MG63 (cell line): ENCODE data around the gene DPP9. TPM values are rescaled to one million over a fixed set of nuclear protein-coding genes. Genes with fewer than 3 reads are reported as not detected.
"Not testable (repeated sequence)": the region's sequence is repeated elsewhere in the genome, so short reads cannot be mapped to it uniquely, and the experiment has no call there.

Experiments used
- DNase-seq: peaks from one replicate; pipeline ENCODE4 v3.0.0-alpha.2; 2020
- H3K27me3 ChIP-seq: fragments of 250-450 bp; sonication (Bioruptor Pico); 2 replicates; pipeline ENCODE4 v1.5.1; 2020; ENCODE audit warnings: mild to moderate bottlenecking, moderate library complexity
- H3K36me3 ChIP-seq: fragments of 250-450 bp; sonication (Bioruptor Pico); 2 replicates; pipeline ENCODE4 v1.5.1; 2020; ENCODE audit warnings: mild to moderate bottlenecking, moderate library complexity
- H3K4me3 ChIP-seq: fragments of 250-450 bp; sonication (Bioruptor Pico); 2 replicates; pipeline ENCODE4 v1.5.1; 2020; ENCODE audit warnings: mild to moderate bottlenecking, moderate library complexity
- H3K9me3 ChIP-seq: fragments of 250-450 bp; sonication (Bioruptor Pico); 2 replicates; pipeline ENCODE4 v1.5.1; 2020; ENCODE audit warnings: mild to moderate bottlenecking, moderate library complexity
- total RNA-seq: library from RNA; depleted of rRNA; stranded (reverse); fragments of >200 nt; shearing (Covaris generic); gene quantifications from 2 replicates; pipeline ENCODE4 v1.2.3, GENCODE V29; 2014; ENCODE audit warnings: low replicate concordance

DPP9 gene
- total RNA-seq, 1 experiment from 2014 or later = 16.1 TPM

DNA sequence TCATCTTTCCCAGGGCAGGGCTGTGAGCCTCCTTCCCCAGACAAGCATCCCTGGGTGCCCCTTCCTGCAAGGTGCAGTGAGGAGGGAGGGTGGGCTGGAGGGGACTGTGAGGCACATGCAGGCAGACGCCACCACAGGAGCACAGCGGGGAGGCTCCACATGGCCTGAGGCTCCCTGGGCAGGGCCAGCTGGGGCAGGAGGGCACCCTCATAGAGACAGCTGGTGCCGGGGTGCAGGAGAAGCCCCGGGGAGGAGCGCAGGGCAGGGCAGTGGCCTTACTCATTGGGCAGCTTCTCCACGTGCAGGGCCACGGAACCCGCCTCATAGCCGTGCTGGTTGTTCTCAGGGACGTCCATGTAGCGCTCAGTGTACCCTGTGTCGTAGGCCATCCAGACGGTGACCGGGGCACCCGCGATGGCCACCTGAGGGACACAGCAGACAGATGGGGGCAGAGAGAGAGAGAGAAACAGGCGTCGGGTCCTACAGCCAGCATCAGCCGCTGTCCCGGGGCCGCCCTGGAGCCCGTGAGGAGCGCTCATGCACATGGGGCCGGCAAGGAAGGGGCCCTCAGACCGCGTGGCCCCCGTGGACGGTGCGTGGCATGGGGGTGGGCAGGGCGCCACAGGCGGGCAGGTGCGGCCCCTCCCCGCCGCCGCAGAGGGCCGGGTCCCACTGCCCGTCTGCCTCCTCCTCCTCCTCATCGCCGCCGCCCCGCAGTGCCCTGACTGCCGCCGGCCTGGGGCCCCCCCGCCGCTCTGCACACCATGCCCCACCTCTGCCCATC lies 41.0 kb downstream of the DPP9 start:
- DNase-seq = no peak
- no peaks in the 10 kb centered on the region for H3K27me3 ChIP-seq
- no peaks in the 10 kb centered on the region; the same call in 1 of the 2 replicates for H3K36me3 ChIP-seq
- no peak overlapping the region for H3K4me3 ChIP-seq
- H3K9me3 ChIP-seq = no peaks in the 10 kb centered on the region

DNA sequence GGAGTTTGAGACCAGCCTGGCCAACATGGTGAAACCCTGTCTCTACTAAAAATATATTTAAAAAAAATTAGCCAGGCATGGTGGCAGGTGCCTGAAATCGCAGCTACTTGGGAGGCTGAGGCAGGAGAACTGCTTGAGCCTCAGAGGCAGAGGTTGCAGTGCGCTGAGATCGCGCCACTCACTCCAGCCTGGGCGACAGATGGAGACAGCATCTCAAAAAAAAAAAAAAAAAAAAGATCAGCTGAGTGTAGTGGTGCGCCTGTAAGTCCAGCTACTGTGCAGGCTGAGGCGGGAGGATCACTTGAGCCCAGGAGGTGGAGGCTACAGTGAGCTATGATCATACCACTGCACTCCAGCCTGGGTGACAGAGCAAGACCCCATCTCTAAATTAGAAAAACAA lies 43.6 kb downstream of the DPP9 start:
- not testable (repeated sequence) for H3K36me3 ChIP-seq, H3K4me3 ChIP-seq, H3K27me3 ChIP-seq, H3K9me3 ChIP-seq, DNase-seq

DNA sequence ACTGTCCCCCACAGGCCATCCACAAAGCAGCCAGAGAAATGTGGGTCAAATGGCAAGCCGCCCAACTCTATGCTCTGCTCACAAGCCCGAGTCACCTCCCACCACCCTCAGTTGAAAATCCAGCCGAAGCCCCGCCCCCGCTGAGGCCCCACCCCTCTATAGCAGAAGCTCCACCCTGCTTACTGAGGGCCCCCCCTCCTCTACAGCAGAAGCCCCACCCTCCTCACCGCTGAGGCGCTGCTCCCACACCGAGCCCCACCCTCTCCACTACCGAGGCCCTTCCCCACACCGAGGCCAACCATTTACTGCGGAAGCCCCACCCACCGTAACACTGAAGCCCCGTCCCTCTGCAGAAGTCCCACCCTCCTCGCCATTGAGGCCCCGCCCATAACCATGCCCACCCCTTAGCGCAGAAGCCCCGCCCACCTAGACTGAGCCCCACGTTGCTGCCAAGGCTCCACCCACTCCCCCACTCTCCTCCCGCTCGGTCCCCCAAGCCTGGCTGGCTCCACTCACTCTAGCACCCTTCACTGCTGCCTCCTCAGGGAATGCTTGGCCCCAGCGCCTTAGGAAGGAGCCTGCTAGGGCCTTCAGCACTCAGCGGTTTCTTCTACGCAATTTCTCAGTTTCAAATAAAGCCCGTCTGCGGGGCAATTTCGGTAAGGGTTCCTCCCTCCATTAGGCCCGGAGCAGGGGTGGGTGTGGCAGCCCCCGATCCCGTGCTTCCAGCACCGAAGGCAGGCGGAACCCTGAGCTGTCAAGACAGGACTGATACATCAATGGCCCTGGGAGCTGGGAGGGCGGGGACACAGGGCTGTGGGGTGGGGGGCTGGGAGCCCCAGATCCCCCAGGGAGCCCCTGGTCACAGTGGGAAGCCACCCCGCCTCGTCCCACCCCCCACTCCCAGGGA lies 44.5 kb downstream of the DPP9 start:
- DNase-seq = no peak
- Histone ChIP-seq H3K27me3 (no peaks in the 10 kb centered on the region), H3K36me3 (no peaks in the 10 kb centered on the region; the same call in 1 of the 2 replicates), H3K4me3 (no peak overlapping the region), H3K9me3 (no peaks in the 10 kb centered on the region)

DNA sequence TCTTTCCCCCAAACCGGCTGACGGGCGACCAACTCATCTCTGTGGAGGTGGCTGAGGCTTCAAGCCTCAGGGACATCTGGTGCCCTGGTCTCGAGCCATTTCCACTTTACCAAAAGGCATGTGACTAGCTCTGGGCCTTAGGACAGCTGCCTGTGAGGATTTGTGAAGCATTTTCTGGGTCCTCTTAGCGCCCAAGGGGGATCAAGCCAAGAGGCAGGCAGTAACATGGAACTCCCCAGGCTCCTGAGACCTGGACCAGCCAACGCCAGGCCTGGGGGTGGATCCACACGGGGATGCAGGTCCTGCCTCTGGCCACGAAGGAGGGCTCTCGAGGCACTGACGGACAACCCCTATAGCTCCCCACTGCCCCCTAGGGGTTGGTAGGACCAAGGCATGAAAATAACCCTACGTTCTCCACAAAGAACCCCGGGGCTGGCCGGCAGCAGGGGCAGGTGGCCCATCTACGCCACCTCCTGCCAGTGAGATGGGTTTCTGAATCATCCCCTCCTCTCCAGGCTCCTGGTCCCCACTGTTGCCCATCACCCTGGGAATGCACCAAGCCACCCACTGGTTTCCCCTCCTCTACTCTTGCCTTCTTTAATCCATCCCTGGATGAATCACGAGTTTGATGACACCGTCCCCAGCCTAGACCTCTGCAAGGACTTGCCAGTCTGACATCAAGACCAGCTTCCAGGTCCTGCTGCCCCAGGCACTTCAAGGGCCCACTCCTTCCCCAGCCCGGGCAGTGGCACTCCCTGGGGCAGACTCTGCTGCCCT lies 46.5 kb downstream of the DPP9 start:
- DNase-seq = peak; percentile 26
- no peak overlapping the region for H3K4me3 ChIP-seq
- no peaks in the 10 kb centered on the region; the same call in 1 of the 2 replicates for H3K36me3 ChIP-seq
- H3K9me3 ChIP-seq = no peaks in the 10 kb centered on the region
- no peaks in the 10 kb centered on the region for H3K27me3 ChIP-seq

DNA sequence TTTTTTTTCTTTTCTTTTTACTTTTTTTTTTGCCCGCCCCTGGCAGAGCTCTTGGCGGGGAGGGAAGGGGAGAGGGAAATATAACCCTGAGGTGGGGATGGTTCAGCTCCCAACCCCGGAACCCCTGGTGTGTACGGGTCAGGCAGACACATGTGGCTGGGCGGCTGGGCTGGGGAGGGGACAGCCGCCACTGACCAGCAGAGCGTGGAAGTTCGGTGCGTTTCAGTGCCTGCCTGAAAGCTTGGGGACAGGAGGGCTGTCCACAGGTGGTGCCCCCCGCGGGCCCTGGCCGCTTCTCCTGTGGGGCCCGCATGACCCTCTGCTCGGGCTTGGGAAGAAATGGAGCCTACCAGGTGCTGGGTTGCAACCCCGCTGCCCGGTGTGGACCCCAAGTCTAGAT lies 48.3 kb downstream of the DPP9 start:
- DNase-seq = no peak

DNA sequence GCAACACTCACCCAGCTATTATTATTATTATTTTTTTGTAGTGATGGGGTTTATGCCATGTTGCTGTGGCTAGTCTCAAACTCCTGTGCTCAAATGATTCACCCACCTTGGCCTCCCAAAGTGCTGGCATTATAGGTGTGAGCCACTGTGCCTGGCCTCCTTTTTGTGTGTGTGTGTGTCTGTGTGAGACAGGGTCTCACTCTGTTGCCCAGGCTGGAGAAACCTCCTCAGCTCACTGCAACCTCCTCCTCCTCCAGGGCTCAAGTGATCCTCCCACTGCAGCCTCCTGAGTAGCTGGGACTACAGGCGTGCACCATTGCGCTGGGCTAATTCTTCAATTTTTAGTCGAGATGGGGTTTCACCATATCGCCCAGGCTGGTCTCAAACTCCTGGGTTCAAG lies 49.9 kb downstream of the DPP9 start:
- Histone ChIP-seq H3K36me3 (peaks cover 4% of the 10 kb centered on the region; the same call in 1 of the 2 replicates), H3K4me3 (no peak overlapping the region), H3K27me3 (no peaks in the 10 kb centered on the region), H3K9me3 (no peaks in the 10 kb centered on the region)
- DNase-seq = no peak

More for the DNA sequence above, 48.3 kb downstream of the DPP9 start:
- H3K36me3 ChIP-seq = no peaks in the 10 kb centered on the region; the same call in 1 of the 2 replicates
- H3K9me3 ChIP-seq = no peaks in the 10 kb centered on the region
- H3K27me3 ChIP-seq = no peaks in the 10 kb centered on the region
- H3K4me3 ChIP-seq = no peak overlapping the region

DNA sequence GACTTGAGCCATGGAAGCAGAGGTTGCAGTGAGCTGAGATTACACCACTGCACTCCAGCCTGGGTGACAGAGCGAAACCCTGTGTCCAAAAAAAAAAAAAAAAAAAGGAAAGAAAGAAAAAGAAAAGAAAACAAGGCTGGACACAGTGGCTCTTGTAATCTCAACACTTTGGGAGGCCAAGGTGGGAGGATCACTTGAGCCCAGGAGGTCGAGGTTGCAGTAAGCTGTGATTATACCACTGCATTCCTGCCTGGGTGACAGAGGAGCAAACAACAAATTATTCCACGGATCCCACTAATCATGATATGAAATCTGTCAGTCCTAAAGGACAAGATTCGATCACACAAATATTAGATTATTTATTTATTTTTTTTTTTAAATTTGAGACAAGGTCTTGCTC lies 50.4 kb downstream of the DPP9 start:
- H3K36me3 ChIP-seq = peaks cover 8% of the 10 kb centered on the region
- no peak overlapping the region for H3K4me3 ChIP-seq
- no peaks in the 10 kb centered on the region for H3K9me3 ChIP-seq
- DNase-seq = no peak
- no peaks in the 10 kb centered on the region for H3K27me3 ChIP-seq

DNA sequence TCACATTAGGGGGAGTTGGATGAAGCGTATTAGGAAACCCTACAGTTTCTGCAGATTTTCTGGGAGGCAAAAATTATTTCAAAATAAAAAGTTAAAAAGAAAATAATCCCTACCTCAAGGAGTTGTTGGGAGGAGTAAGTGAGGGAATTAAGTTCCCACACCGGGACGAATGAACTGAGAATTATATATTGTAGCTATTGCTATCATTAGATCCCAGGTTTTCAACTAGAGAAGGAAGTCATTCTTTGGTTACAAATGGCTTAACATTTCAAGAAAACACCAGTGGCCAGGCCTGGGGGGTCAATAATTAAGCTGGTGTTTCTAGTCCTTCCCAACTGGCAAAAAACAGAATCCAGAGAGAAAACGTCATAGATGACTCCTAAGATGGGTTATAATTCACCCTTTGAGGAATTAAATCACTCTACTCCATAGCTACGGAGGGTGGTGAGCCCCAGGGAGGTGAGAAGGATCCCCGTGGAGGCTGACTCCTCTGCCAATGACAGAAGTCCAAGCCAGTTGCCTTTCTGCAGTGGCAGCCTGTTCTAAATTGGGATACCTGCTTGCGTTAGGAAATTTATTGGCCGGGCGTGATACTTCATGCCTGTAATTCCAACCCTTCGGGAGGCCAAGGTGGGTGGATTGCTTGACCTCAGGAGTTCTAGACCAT lies 52.3 kb downstream of the DPP9 start:
- no peak overlapping the region for H3K4me3 ChIP-seq
- no peak for DNase-seq
- H3K36me3 ChIP-seq = peaks cover 18% of the 10 kb centered on the region
- H3K9me3 ChIP-seq = no peaks in the 10 kb centered on the region
- H3K27me3 ChIP-seq = no peaks in the 10 kb centered on the region

DNA sequence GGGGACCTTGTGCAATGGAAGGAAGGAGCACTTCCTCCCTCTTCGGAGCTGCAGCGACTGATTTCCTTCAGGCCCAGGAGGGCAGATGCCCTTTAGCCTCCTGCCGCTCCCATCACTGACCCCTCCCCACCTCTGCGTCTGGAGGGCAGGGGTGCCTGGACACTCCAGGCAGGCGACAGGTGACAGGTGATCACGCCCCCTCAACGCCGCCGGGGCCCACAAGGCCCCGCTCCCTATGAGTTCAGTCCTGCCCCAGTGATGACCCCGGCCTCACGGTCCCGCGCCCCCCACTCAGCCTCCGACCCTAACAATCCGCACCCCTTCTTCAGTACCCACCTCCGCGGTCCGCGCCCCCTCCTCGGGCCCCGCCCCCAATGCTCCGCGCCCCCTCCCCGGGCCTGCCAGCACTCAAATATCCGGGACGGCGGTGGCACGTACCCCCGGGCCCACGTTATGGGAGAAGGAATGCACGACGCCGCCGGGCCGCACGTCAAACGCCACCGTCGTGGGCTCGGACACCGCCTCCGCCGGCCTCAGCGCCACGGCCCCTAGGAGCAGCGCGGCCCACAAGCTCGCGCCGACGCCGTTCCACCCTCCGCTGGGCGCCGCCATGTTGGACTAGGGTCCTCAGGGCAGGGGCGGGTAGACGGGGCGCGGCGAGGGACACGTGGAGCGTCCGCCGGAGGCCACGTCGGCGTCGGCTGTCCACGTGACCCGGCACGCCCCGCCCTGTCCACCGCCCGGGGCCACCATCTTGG lies 53.7 kb downstream of the DPP9 start, which contains the start of gene MYDGF:
MYDGF (minus strand) TSS at position 620 of the 758 bp plus-strand sequence; CDS start at position 612, 8 bp downstream.
- DNase-seq = peak; percentile 87
- Histone ChIP-seq H3K9me3 (no peaks in the 10 kb centered on the region), H3K36me3 (peaks cover 18% of the 10 kb centered on the region), H3K27me3 (no peaks in the 10 kb centered on the region), H3K4me3 (peak within 1 kb of the TSS; percentile 71)

DNA sequence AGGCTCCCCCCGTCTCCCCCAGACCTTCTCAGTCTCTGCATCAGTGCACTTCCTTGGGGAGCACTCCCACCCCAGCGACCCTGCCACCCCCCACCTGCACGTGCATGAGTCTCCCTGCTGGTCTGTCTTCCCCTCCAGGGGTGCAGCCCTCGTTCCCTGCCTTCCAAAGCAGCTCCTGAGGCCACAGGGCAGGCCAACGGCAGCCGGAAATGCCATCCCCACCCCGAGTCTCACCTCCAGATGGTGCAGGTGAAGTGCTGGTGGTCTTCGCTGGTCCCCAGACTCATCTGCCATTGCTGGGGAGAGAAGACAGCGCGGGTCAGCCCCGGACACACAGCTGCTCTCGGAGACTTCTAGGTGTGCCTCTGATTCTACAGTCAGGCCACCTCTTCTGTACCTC lies 59.0 kb downstream of the DPP9 start:
- peaks cover 19% of the 10 kb centered on the region for H3K36me3 ChIP-seq
- H3K4me3 ChIP-seq = no peak overlapping the region
- H3K9me3 ChIP-seq = no peaks in the 10 kb centered on the region
- H3K27me3 ChIP-seq = no peaks in the 10 kb centered on the region
- DNase-seq = no peak

DNA sequence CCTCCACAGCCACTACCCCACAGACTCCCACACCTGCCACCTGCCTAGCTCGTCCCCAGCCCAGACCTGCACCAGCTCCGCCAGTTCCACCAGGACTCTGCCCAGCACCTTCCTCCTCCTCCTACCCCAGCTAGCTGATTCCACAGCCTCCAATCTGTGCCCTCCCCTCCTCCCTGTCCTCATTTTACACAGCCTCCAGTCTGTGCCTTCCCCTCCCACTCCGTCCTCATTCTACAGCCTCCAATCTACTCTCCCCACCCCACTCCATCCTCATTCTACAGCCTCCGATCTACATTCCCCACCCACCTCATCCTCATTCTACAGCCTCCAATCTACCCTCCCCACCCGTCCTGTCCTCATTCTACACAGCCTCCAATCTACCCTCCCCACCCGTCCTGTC lies 60.8 kb downstream of the DPP9 start:
- DNase-seq = no peak
- peaks cover 11% of the 10 kb centered on the region for H3K36me3 ChIP-seq
- H3K27me3 ChIP-seq = no peaks in the 10 kb centered on the region
- H3K9me3 ChIP-seq = no peaks in the 10 kb centered on the region
- H3K4me3 ChIP-seq = no peak overlapping the region

DNA sequence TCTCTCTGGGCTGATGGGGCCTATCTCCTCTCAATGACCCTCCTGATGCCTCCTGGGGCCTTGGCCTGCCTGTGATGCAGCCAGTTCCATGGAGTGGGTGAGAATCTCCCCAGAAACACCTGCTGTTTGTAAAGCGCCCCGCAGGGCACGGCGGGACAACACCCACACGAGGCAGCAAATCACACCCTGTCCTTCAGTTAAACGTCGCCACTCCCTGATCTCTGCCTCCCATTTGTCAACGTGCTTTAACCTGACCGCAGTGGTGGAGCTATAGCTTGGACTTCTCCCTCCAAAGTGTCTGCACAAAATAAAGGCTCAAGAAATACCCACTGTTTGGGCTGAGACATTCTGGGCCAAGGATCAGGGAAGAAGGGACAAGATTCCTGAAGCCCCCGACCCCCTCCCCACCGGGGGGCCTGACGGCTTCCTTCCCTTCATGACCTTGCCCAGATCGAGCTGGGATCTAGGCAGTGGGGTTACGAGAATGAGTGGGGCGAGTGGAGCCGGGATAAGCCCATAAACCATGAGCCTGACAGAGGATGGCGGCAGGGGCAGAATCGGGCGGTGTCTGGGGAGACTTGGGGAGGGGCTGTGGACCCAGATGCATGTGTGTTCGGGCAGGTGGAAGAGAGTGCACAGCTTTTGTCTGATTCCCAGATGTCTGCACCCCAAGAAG lies 61.5 kb downstream of the DPP9 start:
- Histone ChIP-seq H3K4me3 (no peak overlapping the region), H3K36me3 (peaks cover 10% of the 10 kb centered on the region), H3K27me3 (no peaks in the 10 kb centered on the region), H3K9me3 (no peaks in the 10 kb centered on the region)
- DNase-seq = no peak

DNA sequence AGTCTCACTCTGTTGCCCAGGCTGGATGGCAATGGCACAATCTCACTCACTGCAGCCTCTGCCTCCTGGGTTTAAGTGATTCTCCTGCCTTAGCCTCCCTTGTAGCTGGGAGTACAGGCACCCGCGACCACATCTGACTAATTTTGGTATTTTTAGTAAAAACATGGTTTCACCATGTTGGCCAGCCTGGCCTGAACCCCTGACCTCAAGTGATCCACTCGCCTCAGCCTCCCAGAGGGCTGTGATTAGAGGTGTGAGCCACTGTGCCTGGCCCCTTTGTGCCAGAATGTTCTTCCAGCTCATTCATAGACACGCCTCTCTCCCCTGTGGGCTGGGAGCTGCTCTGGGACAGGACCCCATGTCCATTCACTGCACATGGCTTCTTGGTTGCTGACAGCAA lies 62.6 kb downstream of the DPP9 start:
- Histone ChIP-seq H3K9me3 (no peaks in the 10 kb centered on the region), H3K27me3 (no peaks in the 10 kb centered on the region), H3K4me3 (no peak overlapping the region), H3K36me3 (peaks cover 5% of the 10 kb centered on the region)
- no peak for DNase-seq

DNA sequence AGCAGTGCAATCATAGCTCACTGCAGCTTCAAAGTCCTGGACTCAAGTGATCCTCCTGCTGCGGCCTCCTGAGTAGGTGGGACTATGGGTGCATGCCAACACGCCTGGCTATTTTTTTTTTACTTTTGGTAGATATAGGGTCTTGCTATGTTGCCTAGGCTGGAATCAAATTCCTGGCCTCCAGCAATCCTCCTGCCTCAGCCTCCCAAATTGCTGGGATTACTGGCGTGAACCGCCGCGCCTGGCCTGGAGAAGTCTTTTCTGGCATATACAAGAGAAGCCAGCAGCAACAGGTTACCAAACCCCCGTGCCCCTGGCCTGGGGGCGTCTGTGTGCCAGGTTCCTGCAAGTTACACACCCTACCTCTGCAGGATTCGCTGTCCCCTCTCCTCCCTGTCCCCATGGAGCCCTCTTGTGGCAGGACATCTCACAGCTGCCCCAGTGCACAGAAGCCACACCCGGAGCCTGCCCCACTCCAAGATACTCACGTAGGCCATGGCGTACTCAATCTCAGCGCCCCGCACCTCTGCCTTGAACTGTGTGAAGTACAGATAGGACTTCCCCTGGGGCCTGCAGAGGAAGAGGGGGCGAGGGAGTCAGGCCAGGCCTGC lies 63.4 kb downstream of the DPP9 start:
- Histone ChIP-seq H3K27me3 (no peaks in the 10 kb centered on the region), H3K9me3 (no peaks in the 10 kb centered on the region), H3K36me3 (peaks cover 5% of the 10 kb centered on the region), H3K4me3 (no peak overlapping the region)
- DNase-seq = no peak

DNA sequence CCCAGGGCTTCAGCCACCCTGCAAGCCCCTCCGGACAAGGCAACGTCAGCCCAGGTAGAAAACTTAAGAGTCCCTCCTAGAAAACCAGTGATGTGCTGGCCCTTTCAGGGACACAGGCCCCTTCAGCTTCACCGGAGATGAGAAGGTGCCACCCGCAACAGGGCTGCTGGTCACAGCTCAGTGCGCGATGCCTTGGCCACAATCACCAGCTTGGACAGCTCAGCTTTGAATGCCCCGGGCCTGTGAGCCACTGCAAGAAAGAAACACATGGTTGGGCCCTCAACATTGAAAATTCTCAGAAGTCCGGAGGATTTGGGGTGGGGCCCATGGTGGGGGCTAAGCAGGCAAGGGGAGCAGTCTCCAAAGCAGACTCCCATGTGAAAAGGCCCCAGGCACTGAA lies 65.8 kb downstream of the DPP9 start:
- Histone ChIP-seq H3K9me3 (no peaks in the 10 kb centered on the region), H3K27me3 (no peaks in the 10 kb centered on the region), H3K4me3 (no peak overlapping the region), H3K36me3 (peaks cover 5% of the 10 kb centered on the region)
- DNase-seq = no peak
